HTR-8/SVneo (cell line): ENCODE results near the gene GPNMB.
"Not testable (repeated sequence)": the region's sequence is repeated elsewhere in the genome, so short reads cannot be mapped to it uniquely, and the experiment has no call there.

Experiments used
- DNase-seq: peaks from one replicate; pipeline ENCODE4 v3.0.0; 2011; ENCODE audit warnings: low spot score, mixed read lengths; ENCODE audit not compliant: insufficient read length
- FAIRE-seq: peaks from 2 replicates; lab custom pipeline; 2011; peaks lifted over from hg19 to GRCh38; lab: Jason Lieb, UNC

The GPNMB gene

DNA sequence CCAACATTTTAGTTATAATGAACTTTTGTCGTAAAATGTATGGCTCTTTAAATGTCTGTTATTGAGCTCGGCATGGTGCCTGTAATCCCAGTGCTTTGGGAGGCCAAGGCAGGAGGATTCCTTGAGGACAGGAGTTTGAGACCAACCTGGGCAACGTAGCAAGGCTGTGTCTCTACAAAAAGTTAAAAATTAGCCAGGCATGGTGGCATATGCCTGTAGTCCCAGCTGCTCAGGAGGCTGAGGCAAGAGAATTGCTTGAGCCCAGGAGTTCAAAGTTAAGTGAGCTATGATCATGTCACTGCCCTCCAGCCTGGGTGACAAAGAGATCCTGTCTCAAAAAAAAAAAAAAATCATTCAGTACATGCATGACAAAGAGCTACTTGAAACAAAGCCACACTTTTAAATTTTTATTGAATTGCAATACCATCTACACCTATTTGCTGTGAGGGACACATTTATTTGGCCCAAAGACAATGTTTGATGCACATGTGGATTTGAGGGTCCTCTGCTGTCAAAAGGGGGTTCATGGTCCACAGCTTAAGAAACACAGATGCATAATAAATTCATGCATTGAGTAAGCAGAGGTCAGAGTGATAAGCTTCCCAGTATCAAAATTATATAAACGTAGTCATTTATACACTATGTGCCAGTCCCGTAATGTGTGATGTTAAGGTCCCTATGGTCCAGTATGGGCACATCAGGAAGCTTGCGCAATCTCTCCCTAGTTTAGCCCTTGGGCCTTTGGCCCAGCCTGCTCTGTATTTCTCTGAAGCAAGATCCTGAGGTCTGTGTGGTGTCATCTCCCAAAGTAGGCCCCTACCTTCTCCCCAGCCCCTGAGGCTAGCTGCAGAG, 48.2 kb downstream of the GPNMB start:
- no peak for DNase-seq
- no peak for FAIRE-seq

DNA sequence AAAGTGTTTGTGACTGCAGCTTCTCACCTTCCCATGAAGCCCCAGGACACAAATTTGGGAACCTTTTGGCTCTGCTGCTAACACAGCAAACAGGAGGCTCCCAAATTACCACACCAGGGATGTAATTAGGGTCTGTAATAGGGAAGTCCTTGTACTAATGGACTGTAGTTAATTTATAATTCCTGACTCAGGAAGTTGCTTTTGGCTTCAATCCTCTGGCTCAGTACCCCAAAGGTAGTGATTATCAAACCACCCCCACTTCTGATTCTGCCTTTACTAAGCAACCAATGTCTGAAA, 48.8 kb downstream of the GPNMB start:
- no peak for FAIRE-seq
- no peak for DNase-seq

DNA sequence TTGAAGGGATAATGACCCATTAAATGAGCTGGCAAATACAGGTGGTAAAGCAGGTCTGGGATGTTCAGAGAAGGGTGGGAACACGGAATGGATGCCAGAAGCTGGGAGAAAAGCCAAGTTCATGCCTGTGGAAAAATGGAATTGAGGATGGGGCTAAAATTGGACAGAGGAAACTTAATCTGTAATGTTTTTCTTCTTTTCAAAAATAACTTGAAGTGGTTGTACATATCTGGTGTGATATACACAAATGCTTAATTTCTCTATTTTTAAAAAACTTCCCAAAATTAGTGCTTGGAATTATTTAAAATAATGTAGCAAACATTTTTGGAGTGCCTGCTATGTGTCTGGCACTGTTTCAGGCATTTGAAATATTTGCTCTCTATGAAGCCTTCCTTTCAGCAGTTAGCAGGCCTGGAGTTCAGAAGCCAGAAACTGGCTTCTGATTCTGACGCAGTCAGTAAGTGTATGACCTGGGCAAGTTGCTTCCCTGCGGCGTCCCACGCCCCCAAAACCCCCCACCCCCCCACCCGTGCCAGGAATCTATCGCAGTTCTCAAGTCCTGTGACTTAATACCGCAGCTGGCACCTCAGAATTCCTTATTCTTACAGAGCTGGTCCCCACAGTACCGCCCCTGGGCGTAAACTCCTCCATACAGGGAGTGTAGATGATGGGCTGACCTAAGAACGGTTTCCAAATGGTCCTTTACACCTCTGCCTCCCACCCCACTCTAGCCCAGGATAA, 51.7 kb downstream of the GPNMB start:
- FAIRE-seq, result no peak

DNA sequence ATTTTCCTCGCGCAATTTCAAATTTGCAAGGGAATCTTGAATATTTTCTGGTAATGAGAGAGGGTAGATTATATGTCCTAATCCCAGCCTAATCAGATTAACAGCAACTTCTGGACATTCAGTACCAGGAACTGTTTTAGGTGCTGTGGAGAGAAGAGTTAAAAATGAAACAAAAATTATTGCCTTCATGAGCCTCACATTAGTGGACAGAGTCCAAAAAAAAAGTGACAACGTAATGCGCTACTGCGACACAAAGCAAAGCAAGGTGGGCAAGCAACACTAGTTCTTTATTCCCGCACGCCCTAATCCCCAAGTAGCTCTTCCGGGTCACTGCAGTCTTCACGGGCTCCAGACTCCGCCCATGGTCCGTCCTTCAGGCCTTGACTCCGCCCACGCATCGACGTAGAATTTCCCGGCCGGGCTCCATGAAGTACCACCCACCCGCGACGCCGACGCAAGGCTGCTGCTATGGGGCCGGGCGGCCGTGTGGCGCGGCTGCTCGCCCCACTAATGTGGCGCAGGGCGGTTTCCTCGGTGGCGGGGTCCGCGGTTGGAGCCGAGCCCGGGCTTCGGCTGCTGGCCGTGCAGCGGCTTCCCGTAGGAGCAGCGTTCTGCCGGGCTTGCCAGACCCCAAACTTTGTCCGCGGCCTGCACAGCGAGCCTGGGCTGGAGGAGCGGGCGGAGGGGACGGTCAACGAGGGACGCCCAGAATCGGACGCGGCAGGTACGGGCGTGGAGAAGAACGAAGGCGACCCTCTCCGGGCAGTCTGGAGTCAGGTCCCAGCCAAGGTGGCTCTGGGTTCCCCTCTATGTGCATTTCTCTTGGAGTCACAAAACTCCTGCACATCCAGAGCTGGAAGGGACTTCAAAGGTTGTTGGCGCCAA, 52.6 kb downstream of the GPNMB start, which contains the start of gene MALSU1:
Gene MALSU1, plus strand, starts transcription at position 455 of the 885 bp plus-strand sequence. Its CDS starts 14 bp downstream, at position 469.
- DNase-seq, result peak; percentile 93
- FAIRE-seq, result peak; percentile 33

More for the DNA sequence above, 51.7 kb downstream of the GPNMB start:
- DNase-seq, result peak; percentile 69

DNA sequence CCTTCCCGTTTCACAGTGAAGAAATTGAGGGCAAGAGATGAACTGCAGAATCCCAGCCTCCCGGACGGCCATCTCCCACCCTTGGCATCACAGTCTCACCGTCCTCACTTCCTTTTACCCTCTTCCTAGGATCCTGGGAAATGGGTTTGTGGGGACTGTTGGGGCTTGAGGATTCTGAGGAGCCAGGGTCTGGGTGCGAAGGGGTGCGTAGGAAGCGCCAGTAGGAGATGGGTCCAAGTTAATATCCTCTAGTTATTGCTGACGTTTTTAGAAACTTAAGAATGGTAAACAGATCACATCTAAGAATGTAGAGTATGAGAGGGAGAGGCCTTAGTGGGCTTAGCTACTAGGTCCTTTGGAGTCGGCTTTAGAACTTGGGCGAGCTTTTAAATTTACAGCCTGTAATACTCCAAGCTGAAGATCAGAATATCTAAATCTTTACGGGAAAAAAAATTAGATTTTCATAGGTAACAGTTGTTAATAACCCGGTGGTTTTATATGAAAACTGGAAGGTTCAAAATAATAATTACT, 53.3 kb downstream of the GPNMB start:
- DNase-seq, result no peak

DNA sequence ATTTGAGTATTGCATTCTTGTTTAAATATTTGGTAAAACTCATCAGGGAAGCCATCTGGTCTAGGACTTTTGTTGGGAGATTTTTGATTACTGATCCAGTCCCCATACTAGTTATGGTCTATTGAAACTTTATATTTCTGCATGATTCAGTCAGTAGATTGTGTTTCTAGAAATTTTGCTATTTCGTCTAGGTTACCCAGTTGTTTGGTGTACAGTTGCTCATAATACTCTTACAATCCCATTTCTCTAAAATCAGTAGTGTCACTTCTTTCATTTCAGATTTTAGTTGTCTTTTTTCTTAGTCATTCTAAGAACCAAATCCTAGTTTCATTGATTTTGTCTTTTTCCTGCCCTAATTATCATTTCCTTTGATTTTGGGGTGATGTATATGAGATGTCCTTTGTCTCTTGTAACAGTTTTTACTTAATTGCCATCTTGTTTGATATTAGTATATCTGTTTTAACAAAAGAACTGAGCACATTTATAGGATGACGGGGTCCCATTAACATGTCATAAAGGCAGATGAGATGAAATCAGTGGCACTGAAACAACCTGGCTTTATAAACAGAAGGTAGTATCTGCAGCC, 60.5 kb downstream of the GPNMB start:
- FAIRE-seq, result no peak
- DNase-seq, result no peak

More for the DNA sequence above, 53.3 kb downstream of the GPNMB start:
- FAIRE-seq, result no peak

DNA sequence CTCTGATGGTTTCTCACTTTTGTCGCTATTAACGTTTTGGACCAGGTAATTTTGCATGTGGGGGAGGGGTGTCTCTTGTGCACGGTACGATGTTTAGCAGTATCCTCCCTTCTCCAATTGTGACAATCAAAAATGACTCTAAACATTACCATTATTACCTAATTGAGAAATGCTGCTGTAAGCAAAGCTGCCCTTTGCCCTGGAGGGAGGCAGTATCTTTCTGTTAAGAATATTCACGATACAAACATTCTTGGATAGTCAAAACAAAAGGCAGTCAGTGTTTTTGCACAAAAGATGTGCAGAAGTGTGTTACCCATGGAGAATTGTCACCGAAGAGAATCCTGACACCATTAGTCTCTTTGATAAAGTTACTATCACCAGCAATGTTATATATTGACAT, 62.2 kb downstream of the GPNMB start:
- DNase-seq (no peak), FAIRE-seq (no peak)

DNA sequence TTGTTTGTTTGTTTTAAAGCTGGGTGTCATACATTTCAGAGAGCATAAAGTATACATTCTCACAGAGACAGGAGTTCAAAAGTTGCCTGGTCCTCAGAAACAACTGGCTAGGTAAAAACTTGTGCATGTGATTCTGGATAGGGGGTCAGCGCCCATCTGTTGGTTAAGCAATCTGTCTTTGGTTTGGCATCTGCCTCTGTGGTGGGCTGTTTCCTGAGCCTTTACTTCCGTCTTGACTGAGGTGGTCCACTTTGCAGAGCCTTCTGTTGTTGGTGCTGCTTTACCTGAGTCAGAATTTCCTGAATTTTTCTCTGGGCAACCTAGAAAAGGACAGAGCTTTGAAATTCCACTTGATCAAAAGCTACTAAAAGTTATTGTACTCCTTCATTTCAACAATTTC, 65.6 kb downstream of the GPNMB start:
- FAIRE-seq, DNase-seq: not testable (repeated sequence)

DNA sequence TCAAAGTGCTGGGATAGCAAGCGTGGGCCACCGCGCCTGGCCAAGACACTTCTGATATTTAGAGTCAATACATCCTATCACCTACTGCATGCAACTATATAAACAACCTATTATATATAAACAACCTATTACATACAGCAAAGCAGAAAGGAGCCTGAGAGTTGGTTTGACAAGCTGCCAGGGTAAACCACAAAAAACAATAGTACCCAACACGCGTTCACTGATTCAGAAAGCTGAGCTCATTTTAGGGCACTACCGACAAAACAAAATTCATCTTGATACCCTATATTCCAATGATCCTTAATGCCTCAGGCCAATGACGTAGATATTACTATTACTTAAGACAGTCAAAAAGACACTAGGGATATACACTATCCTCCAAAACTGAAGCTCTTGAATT, 68.8 kb downstream of the GPNMB start:
- DNase-seq (no peak), FAIRE-seq (no peak)
